ENCODE measurements around the gene SNURF.
"Not testable (repeated sequence)": the region's sequence is repeated elsewhere in the genome, so short reads cannot be mapped to it uniquely, and the experiment has no call there.

SNURF gene

GRCh38 chr15:24971772-24972171 lies 17.0 kb downstream of the SNURF start:
- DNase-seq: no peak

GRCh38 chr15:24972707-24973106 lies 17.9 kb downstream of the SNURF start:
- not testable (repeated sequence) for DNase-seq

- DNase-seq: no peak
Measured at GRCh38 chr15:24976932-24977331, 22.1 kb downstream of the SNURF start.

- DNase-seq: no peak
Measured at GRCh38 chr15:24977686-24978085, 22.9 kb downstream of the SNURF start.

GRCh38 chr15:24985224-24985623 lies 30.4 kb downstream of the SNURF start:
- DNase-seq: no peak

- DNase-seq: no peak
Measured at GRCh38 chr15:24986653-24987052, 31.9 kb downstream of the SNURF start.

All from GOT3 (cell line).